ENCODE measurements around the gene DCLRE1B.

DCLRE1B gene

GRCh38 chr1:113895961-113896360 is 9.2 kb upstream of the DCLRE1B start:
- H3K27me3 ChIP-seq (ENCODE audit: low read length), result no peaks in the 10 kb centered on the region
- H3K79me2 ChIP-seq (ENCODE audit: insufficient read depth, low read length), result no peaks in the 10 kb centered on the region
- peaks cover 24% of the 10 kb centered on the region for H3K36me3 ChIP-seq (ENCODE audit: low read length)
- H3F3A ChIP-seq (ENCODE audit: insufficient read depth), result 0 out of 2 replicates have a peak, but pooled peaks cover 4% of the 10 kb centered on the region
- no peak overlapping the region for H2AFZ ChIP-seq (ENCODE audit: low read depth, low read length, severe bottlenecking)
- H3K9ac ChIP-seq (ENCODE audit: low read length), result no peak overlapping the region
- no peaks in the 10 kb centered on the region for H3K9me2 ChIP-seq (replicated peaks; ENCODE audit: insufficient read depth, low read length)
- H3K4me2 ChIP-seq (ENCODE audit: low read depth, low read length, poor library complexity, severe bottlenecking), result no peak overlapping the region
- no peaks in the 10 kb centered on the region for H4K20me1 ChIP-seq (ENCODE audit: low read depth, low read length)
- no peaks in the 10 kb centered on the region for H3K9me3 ChIP-seq (ENCODE audit: insufficient read depth, low read length)
- no peak overlapping the region for H3K4me3 ChIP-seq (ENCODE audit: insufficient read depth, low read length, poor library complexity, severe bottlenecking)
- no peak overlapping the region for H3K27ac ChIP-seq (ENCODE audit: low read depth, low read length)
- TF ChIP-seq EZH2phosphoT487 (conservative IDR thresholded peaks at IDR 0.05; ENCODE audit: low read length), result no peak
- TF ChIP-seq CTCF (IDR thresholded peaks at IDR 0.05; ENCODE audit: insufficient read depth, low read length, poor library complexity, severe bottlenecking), result no peak

GRCh38 chr1:113898241-113898814 is 6.8 kb upstream of the DCLRE1B start:
- Histone ChIP-seq H3K9me3 (ENCODE audit: insufficient read depth, low read length) (no peaks in the 10 kb centered on the region), H3K36me3 (ENCODE audit: low read length) (peaks cover 24% of the 10 kb centered on the region), H3K9me2 (replicated peaks; ENCODE audit: insufficient read depth, low read length) (no peaks in the 10 kb centered on the region), H3K4me2 (ENCODE audit: low read depth, low read length, poor library complexity, severe bottlenecking) (no peak overlapping the region), H2AFZ (ENCODE audit: low read depth, low read length, severe bottlenecking) (no peak overlapping the region), H3K9ac (ENCODE audit: low read length) (no peak overlapping the region), H3K4me3 (ENCODE audit: insufficient read depth, low read length, poor library complexity, severe bottlenecking) (no peak overlapping the region), H3F3A (ENCODE audit: insufficient read depth) (0 out of 2 replicates have a peak, but pooled peaks cover 4% of the 10 kb centered on the region), H4K20me1 (ENCODE audit: low read depth, low read length) (no peaks in the 10 kb centered on the region), H3K27me3 (ENCODE audit: low read length) (no peaks in the 10 kb centered on the region), H3K27ac (ENCODE audit: low read depth, low read length) (no peak overlapping the region), H3K79me2 (ENCODE audit: insufficient read depth, low read length) (peaks cover 8% of the 10 kb centered on the region; the same call in 1 of the 2 replicates)
- TF ChIP-seq EZH2phosphoT487 (conservative IDR thresholded peaks at IDR 0.05; ENCODE audit: low read length) (no peak), CTCF (IDR thresholded peaks at IDR 0.05; ENCODE audit: insufficient read depth, low read length, poor library complexity, severe bottlenecking) (no peak)

GRCh38 chr1:113899111-113899510 is 6.0 kb upstream of the DCLRE1B start:
- no peaks in the 10 kb centered on the region for H3K9me2 ChIP-seq (replicated peaks; ENCODE audit: insufficient read depth, low read length)
- no peak overlapping the region for H3K4me3 ChIP-seq (ENCODE audit: insufficient read depth, low read length, poor library complexity, severe bottlenecking)
- TF ChIP-seq CTCF (IDR thresholded peaks at IDR 0.05; ENCODE audit: insufficient read depth, low read length, poor library complexity, severe bottlenecking) (no peak), EZH2phosphoT487 (conservative IDR thresholded peaks at IDR 0.05; ENCODE audit: low read length) (no peak)
- H3K36me3 ChIP-seq (ENCODE audit: low read length), result peaks cover 22% of the 10 kb centered on the region
- 0 out of 2 replicates have a peak, but pooled peaks cover under 1% of the 10 kb centered on the region for H3F3A ChIP-seq (ENCODE audit: insufficient read depth)
- peaks cover 16% of the 10 kb centered on the region for H3K79me2 ChIP-seq (ENCODE audit: insufficient read depth, low read length)
- no peaks in the 10 kb centered on the region for H4K20me1 ChIP-seq (ENCODE audit: low read depth, low read length)
- no peak overlapping the region for H3K9ac ChIP-seq (ENCODE audit: low read length)
- H3K4me2 ChIP-seq (ENCODE audit: low read depth, low read length, poor library complexity, severe bottlenecking), result no peak overlapping the region
- H3K27ac ChIP-seq (ENCODE audit: low read depth, low read length), result no peak overlapping the region
- no peaks in the 10 kb centered on the region for H3K9me3 ChIP-seq (ENCODE audit: insufficient read depth, low read length)
- no peak overlapping the region for H2AFZ ChIP-seq (ENCODE audit: low read depth, low read length, severe bottlenecking)
- no peaks in the 10 kb centered on the region for H3K27me3 ChIP-seq (ENCODE audit: low read length)
